Measurements from ENCODE around the gene LAMA5.
A peak's percentile ranks its signal among the peaks of the same experiment; 100 is the strongest.

The LAMA5 gene

DNA sequence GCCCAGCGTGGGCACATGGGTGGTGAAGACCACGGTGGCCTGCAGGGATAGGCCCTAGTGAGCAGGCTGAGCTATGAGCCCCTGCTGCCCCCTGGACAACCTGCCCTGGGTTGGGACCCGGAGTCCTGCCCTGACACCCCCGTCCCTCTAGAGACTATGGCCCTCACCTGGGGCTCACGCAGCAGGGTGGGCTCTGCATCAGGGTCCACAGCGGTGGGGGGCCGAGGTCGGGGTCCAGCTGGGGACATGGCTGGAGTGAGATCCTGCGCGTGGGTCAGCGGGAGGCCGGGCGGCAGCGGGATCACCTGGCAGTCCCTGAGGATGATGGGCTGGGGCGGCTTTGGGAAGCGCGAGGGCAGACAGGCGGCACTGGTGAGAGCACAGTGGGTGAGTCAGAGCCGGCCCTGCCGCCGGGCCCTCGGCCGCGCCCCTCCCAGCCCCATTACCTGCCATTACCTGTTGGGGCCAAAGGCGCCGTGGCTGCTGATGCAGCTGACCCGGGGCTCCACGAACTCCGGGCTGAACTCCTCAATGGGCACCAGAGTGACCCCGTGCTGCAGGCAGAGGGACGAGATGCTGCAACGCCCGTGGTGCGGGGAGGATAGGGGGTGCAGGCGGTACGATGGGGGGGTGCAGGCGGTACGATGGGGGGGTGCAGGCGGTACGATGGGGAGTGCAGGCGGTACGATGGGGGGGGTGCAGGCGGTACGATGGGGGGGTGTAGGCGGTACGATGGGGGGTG is 36.4 kb downstream of the LAMA5 start:
- no peak for DNase-seq (ENCODE audit: low read depth in 2 of 2)

GRCh38 chr20:62329389-62330377 is 37.4 kb downstream of the LAMA5 start:
- no peak for DNase-seq (ENCODE audit: low read depth in 2 of 2)

DNA sequence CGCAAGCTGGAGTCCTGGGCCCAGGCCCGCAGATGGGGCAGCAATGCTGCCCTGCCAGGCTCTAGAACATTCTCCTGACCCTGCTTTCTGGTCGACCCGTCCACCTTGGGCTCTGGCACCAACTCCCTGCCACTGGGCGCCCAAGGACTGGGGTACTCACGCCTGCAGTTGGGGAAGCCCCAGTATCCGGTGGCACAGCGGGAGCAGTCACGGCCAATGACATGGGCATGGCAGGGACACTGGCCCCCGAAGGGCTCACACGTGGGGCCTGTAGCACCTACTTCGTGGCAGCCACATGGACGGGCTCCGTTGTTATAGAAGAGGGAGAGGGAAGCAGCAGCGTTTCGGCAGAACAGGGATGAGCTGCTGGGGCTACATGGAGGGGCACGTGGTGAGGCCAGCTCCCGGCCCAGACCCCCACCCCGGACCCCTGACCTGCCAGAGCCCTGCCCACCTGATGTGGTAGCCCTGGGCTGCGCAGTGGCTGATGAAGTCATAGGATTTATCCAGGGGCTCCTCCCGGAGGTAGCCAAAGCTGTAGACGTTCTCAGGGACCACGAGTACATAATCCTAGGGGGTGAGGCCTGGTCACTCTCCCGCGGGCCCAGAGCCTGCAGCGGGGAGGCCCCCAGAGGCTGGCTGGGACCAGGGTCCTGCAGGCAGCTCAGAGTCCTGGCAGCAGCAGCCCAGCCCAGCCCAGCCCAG is 38.3 kb downstream of the LAMA5 start:
- no peak for DNase-seq (ENCODE audit: low read depth in 2 of 2)

DNA sequence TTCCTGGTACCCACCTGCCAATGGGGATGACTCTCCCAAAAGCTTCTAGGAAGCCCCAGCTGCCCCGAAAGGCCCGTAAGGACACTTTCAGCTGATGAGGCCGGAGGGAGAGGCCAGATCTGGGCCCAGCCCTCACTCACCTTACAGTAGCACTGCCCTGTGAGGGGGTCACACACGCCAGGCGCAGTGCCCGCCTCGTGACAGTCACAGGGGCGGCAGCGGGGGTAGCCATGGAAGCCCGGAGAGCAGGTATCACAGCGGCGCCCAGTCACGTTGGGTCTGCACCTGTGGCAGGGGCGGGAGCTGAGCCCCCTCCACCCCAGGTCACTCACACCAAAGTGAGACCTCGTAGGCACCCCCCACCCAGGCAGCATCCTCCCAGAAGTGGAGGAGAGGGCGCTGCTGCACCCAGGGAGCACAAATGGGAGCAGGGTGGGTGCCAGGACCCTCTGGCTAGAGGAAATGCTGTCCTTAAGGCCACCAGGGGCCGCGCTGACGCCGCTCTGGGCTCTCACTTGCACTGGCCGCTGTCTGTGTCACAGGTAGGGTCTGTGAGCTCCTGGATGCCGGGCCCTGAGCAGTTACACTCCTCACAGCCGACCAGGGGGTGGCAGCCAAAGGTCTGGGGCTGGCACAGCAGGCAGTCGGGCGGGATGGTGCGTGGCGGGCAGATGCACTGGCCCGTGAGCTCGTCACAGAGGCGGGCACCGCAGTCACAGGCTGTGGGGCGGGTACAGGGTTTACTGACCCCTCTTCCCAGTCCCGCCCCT is 39.2 kb downstream of the LAMA5 start:
- no peak for DNase-seq (ENCODE audit: low read depth in 2 of 2)

GRCh38 chr20:62326959-62327725 is 40.0 kb downstream of the LAMA5 start:
- no peak for DNase-seq (ENCODE audit: low read depth in 2 of 2)

- DNase-seq (ENCODE audit: low read depth in 2 of 2) = no peak
These were observed 40.6 kb downstream of the LAMA5 start for GRCh38 chr20:62326559-62326958.

- DNase-seq (ENCODE audit: low read depth in 2 of 2) = no peak
These were observed 41.8 kb downstream of the LAMA5 start for GRCh38 chr20:62325172-62325905.

GRCh38 chr20:62323980-62324906 is 42.9 kb downstream of the LAMA5 start:
- no peak for DNase-seq (ENCODE audit: low read depth in 2 of 2)

DNA sequence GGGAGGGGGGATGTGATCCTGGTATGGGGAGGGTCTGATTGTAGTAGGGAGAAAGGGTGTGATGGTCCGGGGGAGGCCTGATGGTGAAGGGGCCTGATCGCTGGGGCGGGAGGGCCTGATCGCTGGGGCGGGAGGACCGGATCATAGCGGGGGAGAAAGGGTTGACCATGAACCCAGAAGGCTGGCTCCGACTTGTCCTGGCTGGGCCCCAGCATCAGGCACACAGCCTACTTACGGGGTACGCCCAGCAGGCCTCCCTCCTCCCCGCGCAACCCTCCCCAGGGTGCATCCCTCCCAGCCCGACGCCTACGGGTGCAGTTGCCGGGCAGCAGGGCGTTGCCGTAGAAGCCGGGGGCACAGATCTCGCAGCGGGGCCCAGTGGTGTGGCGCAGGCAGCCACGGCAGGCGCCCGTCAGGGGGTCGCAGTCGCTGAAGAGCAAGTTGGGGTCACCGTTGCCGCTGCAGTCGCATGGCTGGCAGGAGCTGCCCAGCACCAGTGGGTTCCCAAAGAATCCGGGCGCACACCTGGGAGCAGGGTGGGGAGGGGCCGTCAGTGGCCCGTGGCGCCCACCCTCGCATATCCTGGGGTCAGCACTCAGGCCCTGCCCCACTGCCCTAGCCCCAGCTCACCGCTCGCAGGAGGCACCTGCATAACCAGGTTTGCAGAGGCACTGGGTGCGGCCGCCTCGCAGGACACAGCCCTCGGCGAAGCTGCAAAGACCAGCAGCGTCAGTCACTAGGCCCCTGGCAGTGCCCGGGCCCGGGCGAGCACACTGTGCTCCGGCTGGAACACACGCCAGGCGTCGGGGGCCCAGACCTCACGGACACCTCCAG is 43.7 kb downstream of the LAMA5 start:
- DNase-seq (ENCODE audit: low read depth in 2 of 2) = no peak

DNA sequence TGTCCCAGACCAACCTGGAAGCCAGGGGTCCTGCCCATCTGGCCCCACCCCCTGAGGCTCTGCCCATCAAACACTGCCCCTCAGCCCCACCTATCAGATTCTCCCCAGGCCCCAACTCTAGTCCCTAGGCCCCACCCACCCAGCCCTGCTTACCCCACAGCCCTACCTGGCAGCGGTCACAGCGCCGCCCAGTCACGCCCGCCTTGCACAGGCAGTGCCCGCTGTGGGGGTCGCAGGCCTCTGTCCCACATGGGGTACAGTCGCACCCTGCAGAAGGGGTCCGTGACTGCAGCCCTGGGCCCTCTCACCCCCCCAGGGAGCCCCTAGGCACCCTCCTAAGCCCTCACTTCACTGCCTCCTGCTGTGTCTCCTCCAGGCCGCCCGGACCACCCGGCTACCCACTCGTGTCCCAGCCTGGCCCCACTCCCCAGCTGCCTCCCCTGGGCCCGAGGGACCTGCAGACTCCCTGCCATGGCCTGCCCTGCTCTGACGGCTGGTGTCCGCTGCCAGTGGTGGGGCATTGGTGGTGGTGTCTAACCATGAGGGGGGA is 44.5 kb downstream of the LAMA5 start:
- DNase-seq (ENCODE audit: low read depth in 2 of 2) = no peak

- DNase-seq (ENCODE audit: low read depth in 2 of 2) = no peak
These were observed 45.1 kb downstream of the LAMA5 start for GRCh38 chr20:62321975-62322374.

- peak in 1 of 2 donors; percentile 31 for DNase-seq (ENCODE audit: low read depth in 2 of 2)
These were observed 45.6 kb downstream of the LAMA5 start for GRCh38 chr20:62321521-62321948.

- peak in 1 of 2 donors; percentile 34 for DNase-seq (ENCODE audit: low read depth in 2 of 2)
These were observed 46.3 kb downstream of the LAMA5 start for GRCh38 chr20:62320581-62321354.

DNA sequence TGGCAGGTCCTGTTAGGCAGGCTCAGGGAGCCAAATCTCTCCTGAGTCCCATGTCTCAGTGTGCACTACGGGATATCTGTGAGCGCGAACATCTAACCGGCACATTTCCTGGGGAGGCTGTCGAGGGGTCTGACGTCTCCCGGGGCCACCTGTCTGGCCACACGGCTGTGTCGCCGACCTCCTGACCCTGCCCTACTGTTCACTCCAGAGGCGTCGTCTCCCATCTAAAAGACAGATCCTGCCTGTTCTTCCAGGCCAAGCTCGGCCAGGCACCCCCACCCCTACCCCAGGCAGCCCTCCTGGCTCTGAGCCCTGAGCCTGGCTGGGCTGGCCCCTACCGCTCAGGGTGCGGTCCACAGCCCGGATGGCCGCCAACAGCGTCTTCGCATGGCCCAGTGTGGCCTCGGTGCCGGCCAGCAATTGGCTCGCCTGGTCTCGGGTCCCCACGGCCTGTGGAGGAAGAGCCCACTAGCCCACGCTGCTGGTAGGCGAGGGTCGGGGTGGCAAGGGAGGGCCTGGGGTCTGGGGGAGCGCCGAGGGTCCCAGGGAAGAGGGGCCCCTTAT is 47.7 kb downstream of the LAMA5 start:
- DNase-seq (ENCODE audit: low read depth in 2 of 2) = no peak

DNA sequence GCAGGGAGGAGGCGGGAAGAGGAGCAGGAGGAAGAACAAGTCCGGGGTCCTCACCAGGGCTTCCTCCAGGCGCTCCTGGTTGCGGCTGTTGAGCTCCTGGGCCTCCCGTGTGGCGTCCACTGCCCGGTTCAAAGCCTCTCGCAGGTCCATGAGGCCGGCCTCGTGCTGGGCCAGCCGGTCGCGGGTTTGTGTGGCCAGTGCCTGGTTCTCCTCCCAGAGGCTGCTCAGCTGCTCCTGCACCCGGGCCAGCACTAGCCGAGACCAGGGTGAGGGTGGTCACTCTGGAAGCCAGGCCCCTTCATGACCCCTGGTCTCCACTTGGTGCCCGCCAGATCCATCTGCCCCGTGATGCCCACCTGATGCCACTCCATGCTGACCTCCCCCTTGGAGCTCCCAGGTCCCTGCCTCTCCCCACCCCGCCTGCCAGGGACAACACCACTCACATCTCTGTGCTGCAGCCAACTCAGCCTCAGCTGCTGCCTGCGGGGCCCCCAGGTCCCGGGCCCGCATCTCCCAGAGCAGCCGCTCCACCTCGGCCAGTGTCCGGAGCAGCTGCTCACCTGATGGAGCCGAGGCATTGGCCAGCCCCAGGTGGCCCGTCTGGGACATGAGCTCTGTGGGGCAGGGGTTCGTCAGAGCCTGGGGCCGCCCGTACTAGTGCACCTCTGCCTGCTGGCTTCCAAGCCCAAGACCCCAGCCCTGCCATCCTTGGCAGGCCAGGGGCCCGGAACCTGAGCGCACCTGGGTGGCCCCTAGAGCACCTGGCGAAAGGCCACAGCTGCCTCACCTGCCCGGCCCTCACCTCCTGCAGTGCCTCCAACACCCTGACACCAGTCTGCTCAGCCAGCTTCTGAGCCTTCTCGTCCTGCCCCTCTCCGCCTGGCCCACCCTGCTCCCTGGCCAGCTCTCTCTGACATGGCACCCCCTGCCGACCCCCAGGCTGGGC is 48.4 kb downstream of the LAMA5 start:
- DNase-seq (ENCODE audit: low read depth in 2 of 2) = no peak

Measured in stimulated activated CD8-positive, alpha-beta memory T cell treated with anti-CD3 and anti-CD28 coated beads, Interleukin-2, amount 100 ng/mL, for 48 hours (primary cell).